ENCODE measurements around the gene SMARCC2.

DNA sequence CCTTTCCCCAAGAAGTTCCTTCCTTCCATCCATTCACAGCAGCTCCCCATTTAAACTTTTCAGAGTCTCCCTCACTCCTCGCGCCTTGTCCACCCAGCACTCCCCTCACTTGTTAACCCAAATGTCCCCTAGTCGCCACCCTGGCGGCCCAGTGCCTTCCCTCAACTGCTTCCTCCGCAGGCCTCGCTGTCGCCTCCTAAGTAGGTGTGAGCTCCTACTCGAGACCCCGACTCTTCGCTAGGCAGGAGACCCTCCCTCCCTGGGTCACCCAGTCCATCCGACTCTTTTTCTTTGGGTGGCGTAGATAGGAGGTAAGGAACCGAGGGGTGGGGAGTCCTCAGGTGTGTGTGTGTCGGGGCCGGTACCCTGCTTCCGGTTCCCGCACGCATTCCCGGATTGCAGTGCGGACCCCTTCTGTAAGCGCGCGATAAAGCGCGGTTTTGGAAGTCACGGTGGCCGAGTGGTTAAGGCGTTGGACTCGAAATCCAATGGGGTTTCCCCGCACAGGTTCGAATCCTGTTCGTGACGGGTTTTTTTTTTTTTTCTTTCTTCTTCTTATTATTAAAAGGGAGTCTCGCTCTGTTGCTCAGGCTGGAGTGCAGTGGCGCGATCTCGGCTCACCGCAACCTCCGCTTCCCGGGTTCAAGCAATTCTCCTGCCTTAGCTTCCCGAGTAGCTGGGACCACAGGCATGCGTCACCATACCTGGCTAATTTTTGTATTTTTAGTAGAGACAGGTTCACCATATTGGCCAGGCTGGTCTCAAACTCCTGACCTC lies 823 bp upstream of the SMARCC2 start:
- TF ChIP-seq ZNF232 (CRISPR knock-in tag; IDR thresholded peaks at IDR 0.05; ENCODE audit: borderline replicate concordance) (no peak), ZNF317 (CRISPR knock-in tag; IDR thresholded peaks at IDR 0.05) (no peak), AGO2 (optimal IDR thresholded peaks at IDR 0.05; ENCODE audit: low read depth, low read length) (no peak), CCAR2 (optimal IDR thresholded peaks at IDR 0.05; ENCODE audit: low read depth, low read length) (no peak)
